GM23338 (cell line): ENCODE measurements around the gene SLC9A3. TPM values are rescaled to one million over a fixed set of nuclear protein-coding genes. Genes with fewer than 3 reads are reported as not detected.

ENCODE experiments used
- ATAC-seq: fragments of 200-7000 bp; cut with Tn5 transposase; 3 replicates; pipeline ENCODE4 v1.9.1; 2020
- DNase-seq: peaks from one replicate; pipeline ENCODE4 v3.0.0-alpha.2; 2015; ENCODE audit warnings: low spot score
- H2AFZ ChIP-seq: fragments of 200-600 bp; sonication (generic); 2 replicates; pipeline ENCODE4 v1.8.0; 2016; ENCODE audit warnings: antibody characterized with exemption, mild to moderate bottlenecking, moderate library complexity
- H3F3A ChIP-seq: fragments of 200-600 bp; sonication (generic); replicated peaks from 2 replicates; pipeline ENCODE4 v1.8.0; 2017; ENCODE audit warnings: antibody characterized with exemption, mixed run types, low read depth
- H3K27ac ChIP-seq: fragments of 200-600 bp; sonication (generic); 2 replicates; pipeline ENCODE4 v1.6.1; 2016; ENCODE audit warnings: low read depth
- H3K27me3 ChIP-seq: fragments of 200-600 bp; sonication (generic); 2 replicates; pipeline ENCODE4 v1.8.0; 2016; ENCODE audit warnings: mild to moderate bottlenecking, mixed run types, moderate library complexity; ENCODE audit not compliant: insufficient read depth
- H3K36me3 ChIP-seq: fragments of 200-600 bp; sonication (generic); 2 replicates; pipeline ENCODE4 v1.8.0; 2016; ENCODE audit warnings: mild to moderate bottlenecking; ENCODE audit not compliant: insufficient read depth
- H3K4me1 ChIP-seq: fragments of 200-600 bp; sonication (generic); 2 replicates; pipeline ENCODE4 v1.8.0; 2016; ENCODE audit warnings: mild to moderate bottlenecking, moderate library complexity; ENCODE audit not compliant: insufficient read depth
- H3K4me2 ChIP-seq: fragments of 200-600 bp; sonication (generic); 2 replicates; pipeline ENCODE4 v1.7.1; 2017; ENCODE audit warnings: mixed run types
- H3K4me3 ChIP-seq: fragments of 200-600 bp; sonication (generic); 2 replicates; pipeline ENCODE4 v1.6.1; 2016; ENCODE audit warnings: mixed run types
- H3K79me2 ChIP-seq: fragments of 200-600 bp; sonication (generic); replicated peaks from 2 replicates; pipeline ENCODE4 v1.8.0; 2017; ENCODE audit warnings: mild to moderate bottlenecking; ENCODE audit not compliant: insufficient read depth
- H3K9me2 ChIP-seq: fragments of 200-600 bp; sonication (generic); 2 replicates; pipeline ENCODE4 v1.8.0; 2017; ENCODE audit not compliant: insufficient read depth
- H4K20me1 ChIP-seq: fragments of 200-600 bp; sonication (generic); replicated peaks from 2 replicates; pipeline ENCODE4 v1.8.0; 2017; ENCODE audit warnings: mild to moderate bottlenecking; ENCODE audit not compliant: insufficient read depth
- H3K27ac Mint-ChIP-seq: 2 replicates; pipeline ENCODE4 v1.8.0; 2020; ENCODE audit warnings: inconsistent platforms, mild to moderate bottlenecking, moderate library complexity, mixed read lengths
- H3K27me3 Mint-ChIP-seq: 3 replicates; pipeline ENCODE4 v1.8.0; 2022; ENCODE audit warnings: low read depth, mild to moderate bottlenecking, moderate library complexity, mixed read lengths, inconsistent platforms; ENCODE audit not compliant: insufficient read depth, poor library complexity
- H3K36me3 Mint-ChIP-seq: 3 replicates; pipeline ENCODE4 v1.8.0; 2021; ENCODE audit warnings: low read depth, mild to moderate bottlenecking, inconsistent platforms, moderate library complexity, mixed read lengths
- H3K4me1 Mint-ChIP-seq: 3 replicates; pipeline ENCODE4 v1.8.0; 2020; ENCODE audit warnings: mild to moderate bottlenecking, inconsistent platforms, mixed read lengths
- H3K4me3 Mint-ChIP-seq: 3 replicates; pipeline ENCODE4 v1.8.0; 2021; ENCODE audit warnings: moderate library complexity, mild to moderate bottlenecking, inconsistent platforms, mixed read lengths
- H3K9me3 Mint-ChIP-seq: 3 replicates; pipeline ENCODE4 v1.8.0; 2020; ENCODE audit warnings: moderate library complexity, mild to moderate bottlenecking, inconsistent platforms, mixed read lengths
- CREB1 ChIP-seq: fragments of 250-450 bp; sonication (Bioruptor Pico); IDR thresholded peaks from 2 replicates; pipeline ENCODE4 v1.5.0; 2020; ENCODE audit warnings: low read depth, mild to moderate bottlenecking, moderate library complexity
- EZH2 ChIP-seq: fragments of 200-600 bp; sonication (generic); IDR thresholded peaks from one replicate; pipeline ENCODE4 v1.8.0; 2017; ENCODE audit warnings: antibody characterized with exemption, mild to moderate bottlenecking, low read depth; ENCODE audit not compliant: unreplicated experiment
- JUNB ChIP-seq: IDR thresholded peaks from one replicate; pipeline ENCODE4 v1.6.1; 2016; ENCODE audit warnings: antibody characterized with exemption; ENCODE audit not compliant: unreplicated experiment
- NANOG ChIP-seq: IDR thresholded peaks from 2 replicates; pipeline ENCODE4 v1.6.1; 2016; ENCODE audit warnings: antibody characterized with exemption, borderline replicate concordance
- POLR2AphosphoS5 ChIP-seq: IDR thresholded peaks from 2 replicates; pipeline ENCODE4 v1.6.1; 2016; ENCODE audit warnings: antibody characterized with exemption, low read depth
- ZNF114 ChIP-seq: fragments of 250-450 bp; sonication (Bioruptor Pico); IDR thresholded peaks from 2 replicates; pipeline ENCODE4 v1.5.0; 2020; ENCODE audit warnings: mild to moderate bottlenecking, moderate library complexity
- ZNF331 ChIP-seq: fragments of 250-450 bp; sonication (Bioruptor Pico); IDR thresholded peaks from 2 replicates; pipeline ENCODE4 v1.5.0; 2020; ENCODE audit warnings: low read depth, mild to moderate bottlenecking, moderate library complexity
- polyA plus RNA-seq: library from polyadenylated mRNA; unstranded; fragments of >200 nt; fragmentation: Nextera tagmentation; extraction: Ambion mirVana; gene quantifications from 2 replicates; pipeline ENCODE4 v1.2.1, GENCODE V29; 2016
- total RNA-seq: library from RNA; depleted of rRNA; stranded (reverse); fragments of >200 nt; shearing (Covaris generic); gene quantifications from 2 replicates; pipeline ENCODE4 v1.2.3, GENCODE V29; 2014
- TF ChIP-seq, protein P1 (sequence below): IDR thresholded peaks from one replicate; pipeline ENCODE4 v1.6.1; 2018; ENCODE audit warnings: antibody characterized with exemption; ENCODE audit not compliant: unreplicated experiment
- TF ChIP-seq, protein P2 (sequence below): fragments of 250-450 bp; sonication (Bioruptor Pico); IDR thresholded peaks from 2 replicates; pipeline ENCODE4 v1.5.0; 2020; ENCODE audit warnings: mild to moderate bottlenecking, moderate library complexity

The SLC9A3 gene
- total and polyA plus RNA-seq, 2 experiments from 2014 or later = 0.39 to 3.1 TPM

GRCh38 chr5:505951-506525, 18.2 kb downstream of the SLC9A3 start:
- H2AFZ ChIP-seq = no peak overlapping the region
- no peak for DNase-seq
- peaks cover 56% of the 10 kb centered on the region for H3K27me3 Mint-ChIP-seq
- no peaks in the 10 kb centered on the region for H3K27me3 ChIP-seq
- no peaks in the 10 kb centered on the region; the same call in 1 of the 3 replicates for H3K4me1 Mint-ChIP-seq
- TF ChIP-seq EZH2 (no peak), CREB1 (no peak), JUNB (no peak), ZNF114 (CRISPR knock-in tag) (no peak), ZNF331 (no peak), POLR2AphosphoS5 (no peak)
- TF ChIP-seq, protein P1, sequence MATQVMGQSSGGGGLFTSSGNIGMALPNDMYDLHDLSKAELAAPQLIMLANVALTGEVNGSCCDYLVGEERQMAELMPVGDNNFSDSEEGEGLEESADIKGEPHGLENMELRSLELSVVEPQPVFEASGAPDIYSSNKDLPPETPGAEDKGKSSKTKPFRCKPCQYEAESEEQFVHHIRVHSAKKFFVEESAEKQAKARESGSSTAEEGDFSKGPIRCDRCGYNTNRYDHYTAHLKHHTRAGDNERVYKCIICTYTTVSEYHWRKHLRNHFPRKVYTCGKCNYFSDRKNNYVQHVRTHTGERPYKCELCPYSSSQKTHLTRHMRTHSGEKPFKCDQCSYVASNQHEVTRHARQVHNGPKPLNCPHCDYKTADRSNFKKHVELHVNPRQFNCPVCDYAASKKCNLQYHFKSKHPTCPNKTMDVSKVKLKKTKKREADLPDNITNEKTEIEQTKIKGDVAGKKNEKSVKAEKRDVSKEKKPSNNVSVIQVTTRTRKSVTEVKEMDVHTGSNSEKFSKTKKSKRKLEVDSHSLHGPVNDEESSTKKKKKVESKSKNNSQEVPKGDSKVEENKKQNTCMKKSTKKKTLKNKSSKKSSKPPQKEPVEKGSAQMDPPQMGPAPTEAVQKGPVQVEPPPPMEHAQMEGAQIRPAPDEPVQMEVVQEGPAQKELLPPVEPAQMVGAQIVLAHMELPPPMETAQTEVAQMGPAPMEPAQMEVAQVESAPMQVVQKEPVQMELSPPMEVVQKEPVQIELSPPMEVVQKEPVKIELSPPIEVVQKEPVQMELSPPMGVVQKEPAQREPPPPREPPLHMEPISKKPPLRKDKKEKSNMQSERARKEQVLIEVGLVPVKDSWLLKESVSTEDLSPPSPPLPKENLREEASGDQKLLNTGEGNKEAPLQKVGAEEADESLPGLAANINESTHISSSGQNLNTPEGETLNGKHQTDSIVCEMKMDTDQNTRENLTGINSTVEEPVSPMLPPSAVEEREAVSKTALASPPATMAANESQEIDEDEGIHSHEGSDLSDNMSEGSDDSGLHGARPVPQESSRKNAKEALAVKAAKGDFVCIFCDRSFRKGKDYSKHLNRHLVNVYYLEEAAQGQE = no peak
- H3K27ac Mint-ChIP-seq = no peak overlapping the region
- H3K4me3 Mint-ChIP-seq = peak overlapping the region; percentile 41; the same call in 1 of the 3 replicates
- H3K27ac ChIP-seq = no peak overlapping the region
- H3F3A ChIP-seq = no peaks in the 10 kb centered on the region
- H3K4me1 ChIP-seq = no peaks in the 10 kb centered on the region
- no peak overlapping the region for H3K4me2 ChIP-seq
- ATAC-seq = peak; percentile 46
- peaks cover 5% of the 10 kb centered on the region; the same call in 2 of the 3 replicates for H3K9me3 Mint-ChIP-seq
- no peaks in the 10 kb centered on the region for H3K79me2 ChIP-seq
- no peaks in the 10 kb centered on the region; the same call in 2 of the 3 replicates for H3K36me3 Mint-ChIP-seq
- no peaks in the 10 kb centered on the region for H4K20me1 ChIP-seq
- no peak overlapping the region for H3K4me3 ChIP-seq
- no peaks in the 10 kb centered on the region for H3K36me3 ChIP-seq
- no peaks in the 10 kb centered on the region for H3K9me2 ChIP-seq

- Mint-ChIP-seq H3K27me3 (peaks cover 65% of the 10 kb centered on the region), H3K36me3 (no peaks in the 10 kb centered on the region; the same call in 2 of the 3 replicates), H3K4me1 (no peaks in the 10 kb centered on the region; the same call in 1 of the 3 replicates), H3K27ac (no peak overlapping the region), H3K9me3 (peaks cover 5% of the 10 kb centered on the region; the same call in 2 of the 3 replicates), H3K4me3 (no peak overlapping the region)
- DNase-seq = no peak
- peak; percentile 28 for ATAC-seq
- no peaks in the 10 kb centered on the region for H3K4me1 ChIP-seq
- H3F3A ChIP-seq = no peaks in the 10 kb centered on the region
- H3K27me3 ChIP-seq = no peaks in the 10 kb centered on the region
- no peaks in the 10 kb centered on the region for H3K9me2 ChIP-seq
- H3K27ac ChIP-seq = no peak overlapping the region
- H3K79me2 ChIP-seq = no peaks in the 10 kb centered on the region
- H3K36me3 ChIP-seq = no peaks in the 10 kb centered on the region
- H4K20me1 ChIP-seq = no peaks in the 10 kb centered on the region
- H3K4me2 ChIP-seq = no peak overlapping the region
- H2AFZ ChIP-seq = no peak overlapping the region
- H3K4me3 ChIP-seq = no peak overlapping the region
- no peak for TF ChIP-seq CREB1
- TF ChIP-seq POLR2AphosphoS5 = no peak
- TF ChIP-seq ZNF331 = no peak
- TF ChIP-seq NANOG = no peak
- no peak for TF ChIP-seq ZNF114 (CRISPR knock-in tag)
- no peak for TF ChIP-seq JUNB
- TF ChIP-seq, protein P2, sequence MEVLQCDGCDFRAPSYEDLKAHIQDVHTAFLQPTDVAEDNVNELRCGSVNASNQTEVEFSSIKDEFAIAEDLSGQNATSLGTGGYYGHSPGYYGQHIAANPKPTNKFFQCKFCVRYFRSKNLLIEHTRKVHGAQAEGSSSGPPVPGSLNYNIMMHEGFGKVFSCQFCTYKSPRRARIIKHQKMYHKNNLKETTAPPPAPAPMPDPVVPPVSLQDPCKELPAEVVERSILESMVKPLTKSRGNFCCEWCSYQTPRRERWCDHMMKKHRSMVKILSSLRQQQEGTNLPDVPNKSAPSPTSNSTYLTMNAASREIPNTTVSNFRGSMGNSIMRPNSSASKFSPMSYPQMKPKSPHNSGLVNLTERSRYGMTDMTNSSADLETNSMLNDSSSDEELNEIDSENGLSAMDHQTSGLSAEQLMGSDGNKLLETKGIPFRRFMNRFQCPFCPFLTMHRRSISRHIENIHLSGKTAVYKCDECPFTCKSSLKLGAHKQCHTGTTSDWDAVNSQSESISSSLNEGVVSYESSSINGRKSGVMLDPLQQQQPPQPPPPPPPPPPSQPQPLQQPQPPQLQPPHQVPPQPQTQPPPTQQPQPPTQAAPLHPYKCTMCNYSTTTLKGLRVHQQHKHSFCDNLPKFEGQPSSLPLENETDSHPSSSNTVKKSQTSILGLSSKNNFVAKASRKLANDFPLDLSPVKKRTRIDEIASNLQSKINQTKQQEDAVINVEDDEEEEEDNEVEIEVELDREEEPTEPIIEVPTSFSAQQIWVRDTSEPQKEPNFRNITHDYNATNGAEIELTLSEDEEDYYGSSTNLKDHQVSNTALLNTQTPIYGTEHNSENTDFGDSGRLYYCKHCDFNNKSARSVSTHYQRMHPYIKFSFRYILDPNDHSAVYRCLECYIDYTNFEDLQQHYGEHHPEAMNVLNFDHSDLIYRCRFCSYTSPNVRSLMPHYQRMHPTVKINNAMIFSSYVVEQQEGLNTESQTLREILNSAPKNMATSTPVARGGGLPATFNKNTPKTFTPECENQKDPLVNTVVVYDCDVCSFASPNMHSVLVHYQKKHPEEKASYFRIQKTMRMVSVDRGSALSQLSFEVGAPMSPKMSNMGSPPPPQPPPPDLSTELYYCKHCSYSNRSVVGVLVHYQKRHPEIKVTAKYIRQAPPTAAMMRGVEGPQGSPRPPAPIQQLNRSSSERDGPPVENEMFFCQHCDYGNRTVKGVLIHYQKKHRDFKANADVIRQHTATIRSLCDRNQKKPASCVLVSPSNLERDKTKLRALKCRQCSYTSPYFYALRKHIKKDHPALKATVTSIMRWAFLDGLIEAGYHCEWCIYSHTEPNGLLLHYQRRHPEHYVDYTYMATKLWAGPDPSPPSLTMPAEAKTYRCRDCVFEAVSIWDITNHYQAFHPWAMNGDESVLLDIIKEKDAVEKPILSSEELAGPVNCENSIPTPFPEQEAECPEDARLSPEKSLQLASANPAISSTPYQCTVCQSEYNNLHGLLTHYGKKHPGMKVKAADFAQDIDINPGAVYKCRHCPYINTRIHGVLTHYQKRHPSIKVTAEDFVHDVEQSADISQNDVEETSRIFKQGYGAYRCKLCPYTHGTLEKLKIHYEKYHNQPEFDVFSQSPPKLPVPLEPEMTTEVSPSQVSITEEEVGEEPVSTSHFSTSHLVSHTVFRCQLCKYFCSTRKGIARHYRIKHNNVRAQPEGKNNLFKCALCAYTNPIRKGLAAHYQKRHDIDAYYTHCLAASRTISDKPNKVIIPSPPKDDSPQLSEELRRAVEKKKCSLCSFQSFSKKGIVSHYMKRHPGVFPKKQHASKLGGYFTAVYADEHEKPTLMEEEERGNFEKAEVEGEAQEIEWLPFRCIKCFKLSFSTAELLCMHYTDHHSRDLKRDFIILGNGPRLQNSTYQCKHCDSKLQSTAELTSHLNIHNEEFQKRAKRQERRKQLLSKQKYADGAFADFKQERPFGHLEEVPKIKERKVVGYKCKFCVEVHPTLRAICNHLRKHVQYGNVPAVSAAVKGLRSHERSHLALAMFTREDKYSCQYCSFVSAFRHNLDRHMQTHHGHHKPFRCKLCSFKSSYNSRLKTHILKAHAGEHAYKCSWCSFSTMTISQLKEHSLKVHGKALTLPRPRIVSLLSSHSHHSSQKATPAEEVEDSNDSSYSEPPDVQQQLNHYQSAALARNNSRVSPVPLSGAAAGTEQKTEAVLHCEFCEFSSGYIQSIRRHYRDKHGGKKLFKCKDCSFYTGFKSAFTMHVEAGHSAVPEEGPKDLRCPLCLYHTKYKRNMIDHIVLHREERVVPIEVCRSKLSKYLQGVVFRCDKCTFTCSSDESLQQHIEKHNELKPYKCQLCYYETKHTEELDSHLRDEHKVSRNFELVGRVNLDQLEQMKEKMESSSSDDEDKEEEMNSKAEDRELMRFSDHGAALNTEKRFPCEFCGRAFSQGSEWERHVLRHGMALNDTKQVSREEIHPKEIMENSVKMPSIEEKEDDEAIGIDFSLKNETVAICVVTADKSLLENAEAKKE (CRISPR knock-in tag) = no peak
Observed at GRCh38 chr5:504326-505154, 19.7 kb downstream of the SLC9A3 start.
